OCI-LY3 (cell line): ENCODE measurements around the gene AKT3.

Experiments used
- EZH2phosphoT487 ChIP-seq: fragments of 200-600 bp; shearing (Covaris generic); IDR thresholded peaks from 2 replicates; pipeline ENCODE4 v1.6.1; 2018; ENCODE audit warnings: antibody characterized with exemption, mixed run types, low read depth
- TF ChIP-seq, protein P1 (sequence below): fragments of 200-600, 300-600 bp; sonication (generic); IDR thresholded peaks from 2 replicates; pipeline ENCODE4 v1.5.1; 2014; ENCODE audit warnings: antibody characterized with exemption, low read length, low read depth

DNA sequence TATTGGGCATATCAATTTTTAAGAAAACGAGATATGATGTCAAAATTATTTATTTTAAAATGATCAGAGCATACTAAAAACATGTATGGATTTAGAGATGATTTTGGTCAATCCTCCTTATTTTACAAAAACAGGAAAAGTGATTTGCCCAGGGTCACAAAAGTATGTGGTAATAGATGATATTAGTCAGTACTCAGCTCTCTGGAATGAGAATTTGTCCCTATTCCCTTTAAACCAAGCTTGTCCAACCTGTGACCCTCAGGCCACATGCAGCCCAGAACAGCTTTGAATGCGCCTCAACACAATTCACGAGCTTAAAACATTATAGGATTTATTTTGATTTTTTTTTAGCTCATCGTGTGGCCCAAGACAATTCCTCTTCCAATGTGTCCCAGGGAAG, 104.7 kb downstream of the AKT3 start:
- TF ChIP-seq, protein P1, sequence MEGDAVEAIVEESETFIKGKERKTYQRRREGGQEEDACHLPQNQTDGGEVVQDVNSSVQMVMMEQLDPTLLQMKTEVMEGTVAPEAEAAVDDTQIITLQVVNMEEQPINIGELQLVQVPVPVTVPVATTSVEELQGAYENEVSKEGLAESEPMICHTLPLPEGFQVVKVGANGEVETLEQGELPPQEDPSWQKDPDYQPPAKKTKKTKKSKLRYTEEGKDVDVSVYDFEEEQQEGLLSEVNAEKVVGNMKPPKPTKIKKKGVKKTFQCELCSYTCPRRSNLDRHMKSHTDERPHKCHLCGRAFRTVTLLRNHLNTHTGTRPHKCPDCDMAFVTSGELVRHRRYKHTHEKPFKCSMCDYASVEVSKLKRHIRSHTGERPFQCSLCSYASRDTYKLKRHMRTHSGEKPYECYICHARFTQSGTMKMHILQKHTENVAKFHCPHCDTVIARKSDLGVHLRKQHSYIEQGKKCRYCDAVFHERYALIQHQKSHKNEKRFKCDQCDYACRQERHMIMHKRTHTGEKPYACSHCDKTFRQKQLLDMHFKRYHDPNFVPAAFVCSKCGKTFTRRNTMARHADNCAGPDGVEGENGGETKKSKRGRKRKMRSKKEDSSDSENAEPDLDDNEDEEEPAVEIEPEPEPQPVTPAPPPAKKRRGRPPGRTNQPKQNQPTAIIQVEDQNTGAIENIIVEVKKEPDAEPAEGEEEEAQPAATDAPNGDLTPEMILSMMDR = no peak
- TF ChIP-seq EZH2phosphoT487 = no peak
